ENCODE data around the gene DEGS2.
A peak's percentile ranks its signal among the peaks of the same experiment; 100 is the strongest.

DEGS2 gene

GRCh38 chr14:100147181-100147631, 12.2 kb downstream of the DEGS2 start:
- DNase-seq, result peak; percentile 73

- DNase-seq, result peak; percentile 42
Observed at GRCh38 chr14:100146531-100147091, 12.8 kb downstream of the DEGS2 start.

- no peak for DNase-seq
Observed at GRCh38 chr14:100145682-100146464, 13.6 kb downstream of the DEGS2 start.

GRCh38 chr14:100144996-100145646, 14.3 kb downstream of the DEGS2 start:
- no peak for DNase-seq

- DNase-seq, result no peak
Observed at GRCh38 chr14:100144645-100144995, 14.8 kb downstream of the DEGS2 start.

GRCh38 chr14:100143934-100144333, 15.5 kb downstream of the DEGS2 start:
- no peak for DNase-seq

- DNase-seq, result no peak
Observed at GRCh38 chr14:100143523-100143922, 15.9 kb downstream of the DEGS2 start.

GRCh38 chr14:100142073-100143040, 17.1 kb downstream of the DEGS2 start:
- DNase-seq, result no peak

- no peak for DNase-seq
Observed at GRCh38 chr14:100141098-100141497, 18.3 kb downstream of the DEGS2 start.

- no peak for DNase-seq
Observed at GRCh38 chr14:100140452-100141078, 18.9 kb downstream of the DEGS2 start.

- no peak for DNase-seq
Observed at GRCh38 chr14:100138955-100139354, 20.5 kb downstream of the DEGS2 start.

- no peak for DNase-seq
Observed at GRCh38 chr14:100138082-100138787, 21.2 kb downstream of the DEGS2 start.

- no peak for DNase-seq
Observed at GRCh38 chr14:100137173-100137572, 22.3 kb downstream of the DEGS2 start.

GRCh38 chr14:100135784-100136183, 23.7 kb downstream of the DEGS2 start:
- DNase-seq, result no peak

GRCh38 chr14:100135073-100135472, 24.4 kb downstream of the DEGS2 start:
- no peak for DNase-seq

GRCh38 chr14:100134586-100134985, 24.9 kb downstream of the DEGS2 start:
- no peak for DNase-seq

GRCh38 chr14:100132903-100133510, 26.4 kb downstream of the DEGS2 start:
- DNase-seq, result no peak

GRCh38 chr14:100132161-100132902, 27.1 kb downstream of the DEGS2 start:
- no peak for DNase-seq

- DNase-seq, result no peak
Observed at GRCh38 chr14:100131181-100131580, 28.3 kb downstream of the DEGS2 start.

- DNase-seq, result no peak
Observed at GRCh38 chr14:100130521-100130920, 28.9 kb downstream of the DEGS2 start.

GRCh38 chr14:100129161-100129589, 30.3 kb downstream of the DEGS2 start:
- DNase-seq, result no peak
